Activated naive CD8-positive, alpha-beta T cell treated with anti-CD3 and anti-CD28 coated beads for 36 hours (primary cell): ENCODE results near the gene CYP3A4. TPM values are rescaled to one million over a fixed set of nuclear protein-coding genes. Genes with fewer than 3 reads are reported as not detected.

ENCODE experiments used
- DNase-seq: peaks from one replicate; pipeline ENCODE4 v3.0.0; 2021
- H3K27ac Mint-ChIP-seq: one replicate; pipeline ENCODE4 v1.8.0; 2022; ENCODE audit warnings: mild to moderate bottlenecking, moderate library complexity, mixed read lengths
- H3K27me3 Mint-ChIP-seq: one replicate; pipeline ENCODE4 v1.8.0; 2022; ENCODE audit warnings: mild to moderate bottlenecking, mixed read lengths
- H3K36me3 Mint-ChIP-seq: one replicate; pipeline ENCODE4 v1.8.0; 2021; ENCODE audit warnings: mild to moderate bottlenecking, mixed read lengths
- H3K4me1 Mint-ChIP-seq: one replicate; pipeline ENCODE4 v1.8.0; 2021; ENCODE audit warnings: mixed read lengths
- H3K4me3 Mint-ChIP-seq: one replicate; pipeline ENCODE4 v1.8.0; 2022; ENCODE audit warnings: mild to moderate bottlenecking, moderate library complexity, mixed read lengths
- H3K9me3 Mint-ChIP-seq: one replicate; pipeline ENCODE4 v1.8.0; 2022; ENCODE audit warnings: mixed read lengths
- total RNA-seq, 2 experiments: library from RNA; stranded (reverse); gene quantifications; one replicate each; pipeline ENCODE4 v1.2.3, GENCODE V29; 2021

The CYP3A4 gene
- total RNA-seq: not detected

- H3K27ac Mint-ChIP-seq: no peak within 1 kb of the TSS
Measured at GRCh38 chr7:99784007-99784406, at the start of gene CYP3A4. TSS of gene CYP3A4 (minus strand) at chr7:99784184. CDS start at chr7:99784081, 103 bp downstream.

GRCh38 chr7:99833289-99833877 is 49.4 kb upstream of the CYP3A4 start:
- H3K27me3 Mint-ChIP-seq: peaks cover 5% of the 10 kb centered on the region
- no peak overlapping the region for H3K4me3 Mint-ChIP-seq
- no peaks in the 10 kb centered on the region for H3K36me3 Mint-ChIP-seq
- no peak overlapping the region for H3K27ac Mint-ChIP-seq
- H3K4me1 Mint-ChIP-seq: peaks cover 7% of the 10 kb centered on the region
- no peak for DNase-seq
- no peaks in the 10 kb centered on the region for H3K9me3 Mint-ChIP-seq

More at GRCh38 chr7:99784007-99784406, at the start of gene CYP3A4:
- DNase-seq: no peak
- H3K4me3 Mint-ChIP-seq: no peak within 1 kb of the TSS
- peaks cover 1% of the 10 kb centered on the region for H3K9me3 Mint-ChIP-seq
- H3K27me3 Mint-ChIP-seq: peaks cover 28% of the 10 kb centered on the region
- peaks cover 2% of the 10 kb centered on the region for H3K36me3 Mint-ChIP-seq
- peaks cover 20% of the 10 kb centered on the region for H3K4me1 Mint-ChIP-seq

- H3K9me3 Mint-ChIP-seq: no peaks in the 10 kb centered on the region
- no peaks in the 10 kb centered on the region for H3K36me3 Mint-ChIP-seq
- H3K27me3 Mint-ChIP-seq: peaks cover 5% of the 10 kb centered on the region
- no peaks in the 10 kb centered on the region for H3K4me1 Mint-ChIP-seq
- H3K27ac Mint-ChIP-seq: no peak overlapping the region
- DNase-seq: no peak
- H3K4me3 Mint-ChIP-seq: no peak overlapping the region
Measured at GRCh38 chr7:99831595-99831994, 47.6 kb upstream of the CYP3A4 start.

- H3K27ac Mint-ChIP-seq: no peak overlapping the region
- H3K4me1 Mint-ChIP-seq: no peaks in the 10 kb centered on the region
- H3K9me3 Mint-ChIP-seq: no peaks in the 10 kb centered on the region
- peaks cover 5% of the 10 kb centered on the region for H3K27me3 Mint-ChIP-seq
- no peaks in the 10 kb centered on the region for H3K36me3 Mint-ChIP-seq
- no peak for DNase-seq
- no peak overlapping the region for H3K4me3 Mint-ChIP-seq
Measured at GRCh38 chr7:99829524-99830160, 45.7 kb upstream of the CYP3A4 start.

GRCh38 chr7:99828811-99829210 is 44.8 kb upstream of the CYP3A4 start:
- H3K36me3 Mint-ChIP-seq: no peaks in the 10 kb centered on the region
- H3K9me3 Mint-ChIP-seq: no peaks in the 10 kb centered on the region
- DNase-seq: no peak
- H3K27ac Mint-ChIP-seq: no peak overlapping the region
- H3K4me1 Mint-ChIP-seq: no peaks in the 10 kb centered on the region
- no peak overlapping the region for H3K4me3 Mint-ChIP-seq
- H3K27me3 Mint-ChIP-seq: peaks cover 5% of the 10 kb centered on the region

- H3K4me1 Mint-ChIP-seq: no peaks in the 10 kb centered on the region
Measured at GRCh38 chr7:99827040-99827778, 43.2 kb upstream of the CYP3A4 start.

GRCh38 chr7:99825873-99826272 is 41.9 kb upstream of the CYP3A4 start:
- Mint-ChIP-seq H3K27ac (no peak overlapping the region), H3K27me3 (peaks cover 8% of the 10 kb centered on the region), H3K36me3 (no peaks in the 10 kb centered on the region), H3K4me1 (no peaks in the 10 kb centered on the region), H3K4me3 (no peak overlapping the region), H3K9me3 (no peaks in the 10 kb centered on the region)
- no peak for DNase-seq

More at GRCh38 chr7:99827040-99827778, 43.2 kb upstream of the CYP3A4 start:
- no peak overlapping the region for H3K27ac Mint-ChIP-seq
- H3K4me3 Mint-ChIP-seq: no peak overlapping the region
- H3K36me3 Mint-ChIP-seq: no peaks in the 10 kb centered on the region
- H3K9me3 Mint-ChIP-seq: no peaks in the 10 kb centered on the region
- DNase-seq: no peak
- H3K27me3 Mint-ChIP-seq: peaks cover 5% of the 10 kb centered on the region

GRCh38 chr7:99825452-99825851 is 41.5 kb upstream of the CYP3A4 start:
- Mint-ChIP-seq H3K4me3 (no peak overlapping the region), H3K36me3 (no peaks in the 10 kb centered on the region), H3K27ac (no peak overlapping the region), H3K9me3 (no peaks in the 10 kb centered on the region), H3K4me1 (no peaks in the 10 kb centered on the region), H3K27me3 (peaks cover 7% of the 10 kb centered on the region)
- no peak for DNase-seq

GRCh38 chr7:99824091-99824490 is 40.1 kb upstream of the CYP3A4 start:
- H3K4me3 Mint-ChIP-seq: no peak overlapping the region
- H3K9me3 Mint-ChIP-seq: no peaks in the 10 kb centered on the region
- H3K36me3 Mint-ChIP-seq: no peaks in the 10 kb centered on the region
- no peak overlapping the region for H3K27ac Mint-ChIP-seq
- DNase-seq: no peak
- H3K27me3 Mint-ChIP-seq: peaks cover 6% of the 10 kb centered on the region
- no peaks in the 10 kb centered on the region for H3K4me1 Mint-ChIP-seq

- H3K36me3 Mint-ChIP-seq: no peaks in the 10 kb centered on the region
- no peak overlapping the region for H3K27ac Mint-ChIP-seq
- DNase-seq: no peak
- H3K4me1 Mint-ChIP-seq: no peaks in the 10 kb centered on the region
- H3K9me3 Mint-ChIP-seq: no peaks in the 10 kb centered on the region
- no peak overlapping the region for H3K4me3 Mint-ChIP-seq
- H3K27me3 Mint-ChIP-seq: peaks cover 6% of the 10 kb centered on the region
Measured at GRCh38 chr7:99822731-99823718, 39.0 kb upstream of the CYP3A4 start.

- no peak overlapping the region for H3K27ac Mint-ChIP-seq
- no peak overlapping the region for H3K4me3 Mint-ChIP-seq
- DNase-seq: no peak
- H3K36me3 Mint-ChIP-seq: no peaks in the 10 kb centered on the region
- no peaks in the 10 kb centered on the region for H3K9me3 Mint-ChIP-seq
- H3K27me3 Mint-ChIP-seq: peaks cover 6% of the 10 kb centered on the region
- H3K4me1 Mint-ChIP-seq: no peaks in the 10 kb centered on the region
Measured at GRCh38 chr7:99820408-99821027, 36.5 kb upstream of the CYP3A4 start.

- Mint-ChIP-seq H3K4me3 (no peak overlapping the region), H3K27me3 (peaks cover 27% of the 10 kb centered on the region), H3K9me3 (no peaks in the 10 kb centered on the region), H3K27ac (no peak overlapping the region), H3K36me3 (no peaks in the 10 kb centered on the region), H3K4me1 (no peaks in the 10 kb centered on the region)
- no peak for DNase-seq
Measured at GRCh38 chr7:99808766-99809165, 24.8 kb upstream of the CYP3A4 start.

GRCh38 chr7:99806839-99807478 is 23.0 kb upstream of the CYP3A4 start:
- peaks cover 33% of the 10 kb centered on the region for H3K27me3 Mint-ChIP-seq
- no peak for DNase-seq
- H3K27ac Mint-ChIP-seq: no peak overlapping the region
- H3K36me3 Mint-ChIP-seq: peaks cover 2% of the 10 kb centered on the region
- no peak overlapping the region for H3K4me3 Mint-ChIP-seq
- no peaks in the 10 kb centered on the region for H3K4me1 Mint-ChIP-seq
- H3K9me3 Mint-ChIP-seq: no peaks in the 10 kb centered on the region

- peaks cover 2% of the 10 kb centered on the region for H3K36me3 Mint-ChIP-seq
- H3K9me3 Mint-ChIP-seq: no peaks in the 10 kb centered on the region
- DNase-seq: no peak
- no peak overlapping the region for H3K27ac Mint-ChIP-seq
- peaks cover 36% of the 10 kb centered on the region for H3K27me3 Mint-ChIP-seq
- H3K4me3 Mint-ChIP-seq: no peak overlapping the region
- H3K4me1 Mint-ChIP-seq: no peaks in the 10 kb centered on the region
Measured at GRCh38 chr7:99805641-99806040, 21.7 kb upstream of the CYP3A4 start.
